Fibroblast of skin of scalp (primary cell): ENCODE results near the gene HIVEP1.
A peak's percentile ranks its signal among the peaks of the same experiment; 100 is the strongest.

Experiments used
- DNase-seq: peaks from one replicate; pipeline ENCODE4 v3.0.0-alpha.2; 2013

Gene HIVEP1

GRCh38 chr6:12198851-12199250 lies 186.7 kb downstream of the HIVEP1 start:
- no peak for DNase-seq

- DNase-seq: no peak
Measured at GRCh38 chr6:12200015-12200564, 188.0 kb downstream of the HIVEP1 start.

DNA sequence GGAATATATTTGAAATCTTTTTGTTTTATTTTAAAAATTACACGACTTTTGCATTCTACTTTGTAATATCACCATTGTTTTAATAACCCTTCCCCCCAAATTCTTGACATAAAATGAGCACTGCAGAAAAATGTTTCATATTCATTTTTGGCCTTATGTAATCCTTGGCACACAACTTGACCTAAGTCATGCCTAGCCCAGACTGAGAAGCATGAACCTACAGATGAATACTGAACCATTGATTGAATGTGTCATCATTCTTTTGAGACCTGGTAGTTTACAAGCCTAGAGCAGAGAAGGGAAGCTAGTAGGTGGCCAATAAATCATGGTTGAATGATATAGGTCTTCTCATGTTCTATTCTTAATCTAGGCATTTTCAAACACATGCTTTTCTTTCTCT lies 188.6 kb downstream of the HIVEP1 start:
- DNase-seq: peak; percentile 85

GRCh38 chr6:12203001-12203400 lies 190.9 kb downstream of the HIVEP1 start:
- DNase-seq: peak; percentile 93

DNA sequence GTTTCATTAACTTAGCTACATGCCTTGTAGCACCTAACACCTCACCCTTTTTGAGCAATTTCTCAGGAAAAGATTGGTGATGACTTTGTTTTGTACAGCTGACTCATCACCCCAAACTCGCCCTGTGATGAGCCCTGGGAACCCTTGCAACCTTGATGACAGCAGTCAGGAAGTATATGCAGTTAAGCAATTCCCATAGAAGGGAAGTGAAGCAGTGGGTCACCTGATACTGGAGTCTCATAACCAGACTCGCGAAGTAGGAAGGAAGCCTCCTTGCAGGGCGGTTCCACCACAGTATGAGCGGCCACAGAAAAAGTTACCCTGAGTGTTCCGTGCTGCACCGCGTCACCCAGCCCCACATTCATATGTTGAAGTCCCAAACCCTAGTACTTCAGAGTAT lies 196.1 kb downstream of the HIVEP1 start:
- peak; percentile 40 for DNase-seq

DNA sequence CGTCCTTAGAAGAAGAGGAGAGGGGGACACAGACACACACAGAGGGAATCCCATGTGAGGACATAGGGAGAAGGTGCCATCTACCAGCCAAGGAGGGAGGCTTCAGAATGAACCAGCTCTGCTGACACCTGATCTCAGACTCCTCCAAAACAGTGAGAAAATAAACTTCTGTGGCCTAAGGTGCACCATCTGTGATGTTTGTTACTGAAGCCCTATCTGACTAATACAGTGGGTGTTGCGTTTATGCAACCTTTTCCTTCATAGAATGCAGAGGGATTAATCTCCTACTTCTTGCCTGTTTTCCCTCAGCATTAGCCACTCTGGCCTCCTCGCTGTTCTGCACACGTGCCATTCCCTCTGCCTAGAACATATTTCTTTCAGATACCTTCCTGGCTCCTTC lies 196.6 kb downstream of the HIVEP1 start:
- DNase-seq: no peak
